ENCODE data around the gene PRKCZ.
"Not testable (repeated sequence)": the region's sequence is repeated elsewhere in the genome, so short reads cannot be mapped to it uniquely, and the experiment has no call there.

PRKCZ gene

GRCh38 chr1:2101531-2101930 is 51.3 kb downstream of the PRKCZ start:
- no peak for DNase-seq (ENCODE audit: low read depth in 2 of 2)

- DNase-seq (ENCODE audit: low read depth in 2 of 2), result no peak
These were observed 51.7 kb downstream of the PRKCZ start for GRCh38 chr1:2101946-2102345.

- no peak for DNase-seq (ENCODE audit: low read depth in 2 of 2)
These were observed 52.5 kb downstream of the PRKCZ start for GRCh38 chr1:2102753-2103152.

- DNase-seq (ENCODE audit: low read depth in 2 of 2), result no peak
These were observed 53.2 kb downstream of the PRKCZ start for GRCh38 chr1:2103266-2103900.

GRCh38 chr1:2103901-2104590 is 53.8 kb downstream of the PRKCZ start:
- DNase-seq (ENCODE audit: low read depth in 2 of 2), result no peak

GRCh38 chr1:2104621-2105427 is 54.6 kb downstream of the PRKCZ start:
- DNase-seq (ENCODE audit: low read depth in 2 of 2), result no peak

GRCh38 chr1:2105781-2106524 is 55.7 kb downstream of the PRKCZ start:
- no peak for DNase-seq (ENCODE audit: low read depth in 2 of 2)

- no peak for DNase-seq (ENCODE audit: low read depth in 2 of 2)
These were observed 56.6 kb downstream of the PRKCZ start for GRCh38 chr1:2106659-2107405.

- DNase-seq (ENCODE audit: low read depth in 2 of 2), result no peak
These were observed 57.5 kb downstream of the PRKCZ start for GRCh38 chr1:2107586-2108212.

- no peak for DNase-seq (ENCODE audit: low read depth in 2 of 2)
These were observed 58.1 kb downstream of the PRKCZ start for GRCh38 chr1:2108213-2108876.

GRCh38 chr1:2108877-2109580 is 58.8 kb downstream of the PRKCZ start:
- no peak for DNase-seq (ENCODE audit: low read depth in 2 of 2)

- DNase-seq (ENCODE audit: low read depth in 2 of 2), result no peak
These were observed 59.4 kb downstream of the PRKCZ start for GRCh38 chr1:2109581-2110021.

- DNase-seq (ENCODE audit: low read depth in 2 of 2), result no peak
These were observed 60.1 kb downstream of the PRKCZ start for GRCh38 chr1:2110191-2110737.

- no peak for DNase-seq (ENCODE audit: low read depth in 2 of 2)
These were observed 60.8 kb downstream of the PRKCZ start for GRCh38 chr1:2110738-2111673.

- DNase-seq (ENCODE audit: low read depth in 2 of 2), result no peak
These were observed 61.4 kb downstream of the PRKCZ start for GRCh38 chr1:2111674-2112035.

- DNase-seq (ENCODE audit: low read depth in 2 of 2), result no peak
These were observed 62.1 kb downstream of the PRKCZ start for GRCh38 chr1:2112280-2112701.

- DNase-seq (ENCODE audit: low read depth in 2 of 2), result no peak
These were observed 63.5 kb downstream of the PRKCZ start for GRCh38 chr1:2113620-2114135.

GRCh38 chr1:2114635-2115007 is 64.4 kb downstream of the PRKCZ start:
- not testable (repeated sequence) for DNase-seq (ENCODE audit: low read depth in 2 of 2)

Data from stimulated activated CD8-positive, alpha-beta memory T cell treated with anti-CD3 and anti-CD28 coated beads, Interleukin-2, amount 100 ng/mL, for 48 hours (primary cell).